Erythroblast (primary cell): ENCODE measurements around the gene ADARB2.

Experiments
- GATA1 ChIP-seq: IDR thresholded peaks from 2 replicates; pipeline ENCODE4 v1.6.1; 2011; ENCODE audit warnings: low read depth, mild to moderate bottlenecking, control low read depth, low read length, moderate library complexity
- POLR2A ChIP-seq: IDR thresholded peaks from 2 replicates; pipeline ENCODE4 v1.6.1; 2011; ENCODE audit warnings: mild to moderate bottlenecking, low read length

DNA sequence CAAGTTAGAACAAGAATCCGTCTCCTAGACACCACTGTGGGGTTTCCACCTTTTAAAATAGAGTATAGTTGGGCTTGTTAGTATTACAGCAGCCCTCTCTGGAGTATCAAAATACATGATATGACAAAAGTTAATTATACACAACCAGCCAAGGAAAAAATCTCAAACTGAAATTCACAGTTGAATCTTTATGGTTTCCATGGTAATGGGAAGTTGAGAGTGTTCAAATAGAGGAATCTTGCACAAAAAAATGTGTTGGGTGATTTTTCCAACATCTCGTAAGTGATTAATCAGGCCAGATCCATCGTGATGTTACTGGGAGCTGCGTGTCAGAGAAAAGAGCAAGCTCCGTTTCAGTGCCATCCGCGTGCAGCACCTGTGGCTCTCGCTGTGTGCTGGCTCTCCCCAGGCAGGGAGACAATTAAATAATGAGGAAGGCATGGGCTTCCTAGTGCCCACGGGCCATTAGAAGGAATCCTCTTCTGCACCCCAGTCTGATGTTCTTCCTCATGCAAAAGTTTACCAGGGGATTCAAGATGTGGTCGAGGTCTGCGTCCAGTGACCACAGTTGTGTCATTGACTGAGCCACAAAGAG, 41.1 kb upstream of the ADARB2 start:
- TF ChIP-seq GATA1: no peak
- no peak for TF ChIP-seq POLR2A
